Breast epithelium (tissue), 4 donors: ENCODE results near the gene RPS19. TPM values are rescaled to one million over a fixed set of nuclear protein-coding genes. Genes with fewer than 3 reads are reported as not detected.
"Not testable (repeated sequence)": the region's sequence is repeated elsewhere in the genome, so short reads cannot be mapped to it uniquely, and the experiment has no call there.

Experiments used
- DNase-seq, 2 donors: peaks; one replicate each; pipeline ENCODE4 v3.0.0-alpha.2; 2019; ENCODE audit warnings: low spot score in 2 of 2
- H3K27ac ChIP-seq, 2 donors: fragments of 200-600 bp; sonication (generic) in 1 of 2; one replicate each; pipeline ENCODE4 v1.5.1; 2016 to 2019; ENCODE audit warnings: mild to moderate bottlenecking in 1 of 2
- H3K27me3 ChIP-seq, 2 donors: fragments of 200-600 bp; sonication (generic) in 1 of 2; one replicate each; pipeline versions ENCODE4 v1.5.1 to v1.6.0; 2017 to 2019; ENCODE audit warnings: control low read depth in 1 of 2, mild to moderate bottlenecking in 1 of 2
- H3K36me3 ChIP-seq: fragments of 200-600 bp; one replicate; pipeline ENCODE4 v1.5.1; 2019
- H3K4me1 ChIP-seq, 2 donors: fragments of 200-600 bp; sonication (generic); one replicate each; pipeline ENCODE4 v1.5.1; 2016 to 2019; ENCODE audit warnings: control low read depth in 1 of 2
- H3K4me3 ChIP-seq, 3 donors: fragments of 200-600 bp; sonication (generic); 1 replicate in 2 of 3; 2 replicates in 1 of 3; pipeline ENCODE4 v1.5.1; 2016 to 2019; ENCODE audit warnings: mild to moderate bottlenecking in 3 of 3, moderate library complexity in 2 of 3
- H3K9me3 ChIP-seq, 2 donors: fragments of 200-600 bp; sonication (generic) in 1 of 2; one replicate each; pipeline ENCODE4 v1.5.1; 2016 to 2019; ENCODE audit warnings: control low read depth in 1 of 2
- POLR2A ChIP-seq: fragments of 450-650 bp; IDR thresholded peaks from one replicate; pipeline ENCODE4 v1.6.1; 2016; ENCODE audit warnings: antibody characterized with exemption, mild to moderate bottlenecking, moderate library complexity
- POLR2AphosphoS5 ChIP-seq, 3 donors: sonication (generic); formaldehyde crosslinking; IDR thresholded peaks; one replicate each; pipeline ENCODE4 v1.6.1; 2017; ENCODE audit warnings: antibody characterized with exemption in 3 of 3
- intact Hi-C: fragments of 100-400 bp; cut with DNase I; formaldehyde crosslinking; loops from one replicate; pipeline ENCODE4 v1.15.1; 2023; ENCODE audit warnings: low total_unique reads
- total RNA-seq, 3 donors: library from RNA; depleted of rRNA; stranded (reverse); fragments of >200 nt; gene quantifications; one replicate each; pipeline ENCODE4 v1.1.0, GENCODE V29; 2016
- TF ChIP-seq, protein P1 (sequence below), 3 donors: fragments of 450-650 bp; IDR thresholded peaks; one replicate each; pipeline ENCODE4 v1.5.1; 2016 to 2017; ENCODE audit warnings: antibody characterized with exemption in 3 of 3, mild to moderate bottlenecking in 3 of 3, moderate library complexity in 3 of 3

Gene RPS19
- total RNA-seq, 3 donors from 2014 or later: 756 to 2,084 (median 1,264) TPM

- intact Hi-C loops: no loop called here
- no peaks in the 10 kb centered on the region for H3K36me3 ChIP-seq
- H3K4me3 ChIP-seq: no peak overlapping the region
- H3K27ac ChIP-seq: no peak overlapping the region
- DNase-seq: peak; percentile 69 to 82
- H3K4me1 ChIP-seq: no peaks in the 10 kb centered on the region
- no peaks in the 10 kb centered on the region for H3K9me3 ChIP-seq
- no peaks in the 10 kb centered on the region for H3K27me3 ChIP-seq
- TF ChIP-seq, protein P1, sequence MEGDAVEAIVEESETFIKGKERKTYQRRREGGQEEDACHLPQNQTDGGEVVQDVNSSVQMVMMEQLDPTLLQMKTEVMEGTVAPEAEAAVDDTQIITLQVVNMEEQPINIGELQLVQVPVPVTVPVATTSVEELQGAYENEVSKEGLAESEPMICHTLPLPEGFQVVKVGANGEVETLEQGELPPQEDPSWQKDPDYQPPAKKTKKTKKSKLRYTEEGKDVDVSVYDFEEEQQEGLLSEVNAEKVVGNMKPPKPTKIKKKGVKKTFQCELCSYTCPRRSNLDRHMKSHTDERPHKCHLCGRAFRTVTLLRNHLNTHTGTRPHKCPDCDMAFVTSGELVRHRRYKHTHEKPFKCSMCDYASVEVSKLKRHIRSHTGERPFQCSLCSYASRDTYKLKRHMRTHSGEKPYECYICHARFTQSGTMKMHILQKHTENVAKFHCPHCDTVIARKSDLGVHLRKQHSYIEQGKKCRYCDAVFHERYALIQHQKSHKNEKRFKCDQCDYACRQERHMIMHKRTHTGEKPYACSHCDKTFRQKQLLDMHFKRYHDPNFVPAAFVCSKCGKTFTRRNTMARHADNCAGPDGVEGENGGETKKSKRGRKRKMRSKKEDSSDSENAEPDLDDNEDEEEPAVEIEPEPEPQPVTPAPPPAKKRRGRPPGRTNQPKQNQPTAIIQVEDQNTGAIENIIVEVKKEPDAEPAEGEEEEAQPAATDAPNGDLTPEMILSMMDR (IDR thresholded peaks at IDR 0.05): peak in 2 of 3 donors; percentile 63 to 64
- TF ChIP-seq POLR2AphosphoS5 (IDR thresholded peaks at IDR 0.05): no peak
- TF ChIP-seq POLR2A: no peak
Measured at GRCh38 chr19:41872775-41873647, 13.0 kb downstream of the RPS19 start.

- H3K27me3 ChIP-seq, H3K4me3 ChIP-seq, DNase-seq, intact Hi-C loops, H3K9me3 ChIP-seq, H3K36me3 ChIP-seq, H3K27ac ChIP-seq, H3K4me1 ChIP-seq: not testable (repeated sequence)
Measured at GRCh38 chr19:41875973-41876372, 15.9 kb downstream of the RPS19 start.

- H3K27ac ChIP-seq: peak within 1 kb of the TSS; percentile 6 to 19
- TF ChIP-seq POLR2AphosphoS5 (IDR thresholded peaks at IDR 0.05) (no peak), POLR2A (no peak)
- TF ChIP-seq, protein P1 (IDR thresholded peaks at IDR 0.05): no peak
Measured at GRCh38 chr19:41876847-41877832, 17.1 kb downstream of the RPS19 start, which contains the start of gene CD79A. TSS of gene CD79A (plus strand) at chr19:41877279. CDS start at chr19:41877305, 26 bp downstream.

GRCh38 chr19:41877916-41878905 is 18.2 kb downstream of the RPS19 start:
- Histone ChIP-seq H3K9me3 (no peaks in the 10 kb centered on the region), H3K27me3 (no peaks in the 10 kb centered on the region), H3K27ac (no peak overlapping the region), H3K36me3 (no peaks in the 10 kb centered on the region), H3K4me1 (no peaks in the 10 kb centered on the region), H3K4me3 (no peak overlapping the region)
- TF ChIP-seq POLR2A: no peak
- TF ChIP-seq POLR2AphosphoS5 (IDR thresholded peaks at IDR 0.05): no peak
- TF ChIP-seq, protein P1 (IDR thresholded peaks at IDR 0.05): no peak
- intact Hi-C loops: no loop called here
- DNase-seq: no peak

More at GRCh38 chr19:41876847-41877832, 17.1 kb downstream of the RPS19 start, which contains the start of gene CD79A:
- H3K27me3 ChIP-seq: no peaks in the 10 kb centered on the region
- no peak within 1 kb of the TSS for H3K4me3 ChIP-seq
- no peaks in the 10 kb centered on the region for H3K36me3 ChIP-seq
- H3K9me3 ChIP-seq: no peaks in the 10 kb centered on the region
- intact Hi-C loops: no loop called here
- no peak for DNase-seq
- H3K4me1 ChIP-seq: no peaks in the 10 kb centered on the region
